GM12892 (cell line): Measurements from ENCODE around the gene STK38L.

Experiments used
- POLR2A ChIP-seq: IDR thresholded peaks from 2 replicates; pipeline ENCODE4 v1.6.1; 2011; ENCODE audit warnings: low read depth, low read length, control low read depth
- POLR2AphosphoS5 ChIP-seq: IDR thresholded peaks from 2 replicates; pipeline ENCODE4 v1.6.1; 2011; ENCODE audit warnings: low read depth, low read length, control low read depth

DNA sequence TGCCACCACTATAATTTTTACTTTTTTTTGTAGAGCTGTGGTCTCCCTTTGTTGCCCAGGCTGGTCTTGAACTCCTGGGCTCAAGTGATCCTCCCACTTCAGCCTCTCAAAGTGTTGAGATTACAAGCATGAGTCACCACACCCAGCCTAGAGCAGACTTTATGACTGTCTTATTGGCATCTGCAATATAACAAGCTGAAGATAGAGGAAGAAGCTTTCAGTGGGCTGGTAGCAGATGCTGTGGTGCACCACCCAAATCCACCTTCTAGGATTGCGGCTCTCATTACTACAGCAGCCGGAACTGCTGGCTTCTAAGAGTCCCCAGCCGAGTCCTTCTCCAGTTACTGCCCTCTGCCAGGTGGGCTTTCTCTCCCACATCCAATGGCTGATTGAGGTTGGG, 7.6 kb upstream of the STK38L start:
- TF ChIP-seq POLR2A (no peak), POLR2AphosphoS5 (no peak)
